GM21515 (cell line): ENCODE measurements around the gene POLG.

Source experiments
- ATAC-seq: cut with Tn5 transposase; IDR thresholded peaks from one replicate; pipeline ENCODE4 v1.9.1; 2021; ENCODE audit not compliant: unreplicated experiment

The POLG gene

GRCh38 chr15:89356634-89357298 lies 22.1 kb upstream of the POLG start:
- ATAC-seq, result no peak

DNA sequence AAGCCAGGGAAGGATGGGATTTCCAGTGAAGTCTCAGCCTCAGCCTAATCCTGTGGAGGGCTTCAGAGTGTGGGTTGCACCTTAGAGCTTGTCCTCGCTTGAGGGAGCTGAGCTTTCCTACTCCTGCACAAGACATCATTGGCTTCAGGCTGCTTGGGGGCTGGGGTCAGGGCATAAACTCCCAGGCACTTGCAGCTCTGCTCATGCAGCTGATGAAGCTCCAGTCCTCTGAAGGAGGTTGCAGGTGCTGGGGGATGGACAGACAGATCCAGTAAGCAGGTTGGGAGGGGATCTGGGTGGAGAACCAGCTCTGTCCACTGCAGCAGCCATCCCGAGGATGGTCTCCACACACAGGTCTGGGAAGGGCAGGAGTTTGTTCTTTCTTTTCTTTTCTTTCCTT lies 19.4 kb upstream of the POLG start:
- no peak for ATAC-seq

- no peak for ATAC-seq
These were observed 17.9 kb upstream of the POLG start for GRCh38 chr15:89352476-89352875.

DNA sequence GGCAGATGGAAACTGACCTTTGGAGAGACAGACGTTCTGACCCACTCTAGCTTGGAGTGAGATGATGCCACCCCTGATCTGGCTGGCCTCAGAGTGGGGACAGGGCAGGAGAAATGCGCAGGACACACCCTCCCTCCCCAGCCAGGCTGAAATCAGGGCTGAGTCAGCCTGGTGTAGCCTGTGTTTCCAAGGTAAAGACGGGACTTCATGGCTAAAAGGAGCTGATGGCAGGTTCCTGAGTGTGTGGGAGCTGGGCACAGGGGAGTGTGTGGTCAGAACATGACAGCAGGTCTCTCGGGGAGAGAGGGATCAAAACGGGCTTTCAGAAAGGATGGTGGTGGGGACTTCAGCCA lies 14.6 kb upstream of the POLG start:
- ATAC-seq, result no peak

DNA sequence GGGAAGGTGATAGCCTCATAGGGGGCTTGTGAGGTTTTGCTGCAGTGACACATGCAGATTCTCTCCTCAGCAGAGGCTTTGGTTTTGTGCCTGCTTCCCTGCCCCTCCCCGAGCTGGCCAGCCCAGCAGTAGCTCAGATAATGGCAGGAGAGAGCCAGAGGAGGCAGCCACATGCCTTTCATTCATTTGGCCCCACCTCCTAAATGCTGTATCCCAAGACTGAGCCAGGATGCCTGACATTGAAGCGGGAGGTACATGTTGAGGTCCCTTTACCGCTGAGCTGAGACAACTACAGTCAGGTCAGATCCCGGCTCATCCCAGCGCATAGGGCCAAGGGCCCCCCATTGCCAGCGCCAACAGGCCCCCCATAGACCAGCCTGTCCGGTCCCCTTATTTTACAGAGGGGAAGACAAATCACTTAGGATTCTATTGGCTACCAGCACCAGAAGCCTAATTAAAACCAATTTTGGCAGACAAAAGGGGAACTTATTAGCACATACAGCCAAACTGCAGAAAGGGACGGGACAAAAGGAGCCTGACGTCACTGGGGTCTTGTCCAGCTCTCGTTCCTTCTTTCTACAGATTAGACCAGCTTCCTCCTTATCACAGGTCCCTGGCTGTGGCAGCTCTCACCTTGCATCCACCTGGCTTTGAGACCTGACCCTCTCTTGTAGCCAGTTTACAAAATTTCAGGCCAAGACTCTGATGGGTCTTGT lies 12.1 kb upstream of the POLG start:
- no peak for ATAC-seq

GRCh38 chr15:89345248-89345647 lies 10.6 kb upstream of the POLG start:
- ATAC-seq, result no peak

GRCh38 chr15:89342840-89343239 lies 8.2 kb upstream of the POLG start:
- no peak for ATAC-seq

GRCh38 chr15:89341316-89342005 lies 6.8 kb upstream of the POLG start:
- no peak for ATAC-seq

GRCh38 chr15:89340573-89340972 lies 5.9 kb upstream of the POLG start:
- no peak for ATAC-seq

DNA sequence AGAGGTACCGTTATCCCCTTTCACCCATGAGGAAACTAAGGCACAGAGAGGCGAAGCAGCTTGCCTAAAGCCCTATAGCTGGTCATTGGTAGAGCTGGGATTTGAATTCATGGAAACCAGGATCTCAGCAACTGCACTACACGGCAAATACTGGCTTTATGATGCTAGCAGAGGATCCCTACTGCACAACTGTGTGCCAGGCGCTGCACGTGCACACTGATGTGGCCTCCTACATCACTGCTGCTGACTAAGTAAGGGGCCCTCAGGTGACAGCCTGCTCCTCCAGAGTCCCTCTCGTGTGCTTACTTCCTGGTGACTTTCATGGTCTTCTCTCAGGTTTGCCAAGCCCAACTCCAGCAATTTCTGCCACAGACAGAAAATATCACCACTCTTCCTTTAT lies 3.4 kb upstream of the POLG start:
- ATAC-seq, result no peak

DNA sequence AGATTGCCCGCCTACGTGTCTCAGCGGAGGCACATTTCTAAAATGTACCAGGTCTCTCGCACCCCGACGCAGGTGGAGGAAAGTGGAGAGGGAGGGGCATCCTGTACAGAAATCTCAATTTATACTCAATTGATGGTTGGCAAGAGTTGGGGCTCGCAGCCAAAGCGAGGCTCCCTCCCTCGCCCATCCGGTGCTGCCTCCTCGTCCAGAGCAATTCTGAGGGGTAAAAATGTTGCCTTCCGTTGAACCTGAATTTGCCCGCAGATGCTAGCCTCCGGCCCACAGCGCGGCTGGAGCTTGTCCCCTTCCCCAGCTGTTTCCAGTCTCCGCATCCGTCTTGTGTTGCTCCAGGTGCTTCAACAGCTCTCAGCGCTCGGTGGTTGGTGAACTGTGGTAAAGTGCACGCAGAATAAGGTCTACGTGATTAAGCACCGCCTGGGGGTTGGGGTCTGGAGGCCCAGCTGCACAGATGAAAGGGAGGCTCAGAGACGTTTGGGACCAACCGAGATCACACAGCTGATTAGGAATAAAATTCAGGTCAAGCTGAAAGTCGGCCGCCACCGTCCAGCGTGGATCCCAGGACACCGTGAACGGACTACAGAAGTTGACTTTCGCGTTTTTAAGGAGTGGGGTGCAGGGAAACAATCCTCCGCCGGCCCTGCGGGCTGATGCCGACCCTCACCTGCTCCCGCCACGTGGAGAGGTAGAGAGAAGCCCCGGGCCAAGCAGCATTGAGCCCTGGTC lies 846 bp upstream of the POLG start:
- no peak for ATAC-seq

DNA sequence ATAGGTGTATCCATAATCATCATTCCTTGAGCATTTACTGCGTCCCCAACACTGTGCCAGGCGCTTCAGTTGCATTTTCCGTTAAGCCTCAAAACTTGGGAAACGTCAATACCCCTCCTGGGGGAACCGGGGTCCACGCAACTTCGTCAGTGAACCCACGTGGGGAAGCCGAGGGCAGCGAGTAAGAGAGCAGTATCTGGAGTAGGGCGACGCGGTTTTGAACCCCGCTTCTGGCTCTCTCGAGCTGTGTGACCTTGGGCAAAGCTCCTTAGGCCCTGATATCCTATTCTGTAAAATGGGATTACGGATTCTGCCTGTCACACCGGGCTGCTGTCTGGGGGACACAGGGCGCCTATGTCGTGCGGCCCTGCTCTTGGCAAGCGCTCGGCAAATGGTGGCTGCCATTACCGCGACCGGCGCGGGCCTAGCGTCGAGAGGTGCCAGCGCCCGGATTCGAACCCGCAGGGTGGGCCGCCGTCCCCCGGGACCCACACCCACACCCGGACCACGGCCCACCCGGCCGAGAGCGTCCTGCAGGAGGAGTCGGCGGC lies 590 bp downstream of the POLG start:
- ATAC-seq, result peak; percentile 4

- ATAC-seq, result no peak
These were observed 1.4 kb downstream of the POLG start for GRCh38 chr15:89333011-89333860.

DNA sequence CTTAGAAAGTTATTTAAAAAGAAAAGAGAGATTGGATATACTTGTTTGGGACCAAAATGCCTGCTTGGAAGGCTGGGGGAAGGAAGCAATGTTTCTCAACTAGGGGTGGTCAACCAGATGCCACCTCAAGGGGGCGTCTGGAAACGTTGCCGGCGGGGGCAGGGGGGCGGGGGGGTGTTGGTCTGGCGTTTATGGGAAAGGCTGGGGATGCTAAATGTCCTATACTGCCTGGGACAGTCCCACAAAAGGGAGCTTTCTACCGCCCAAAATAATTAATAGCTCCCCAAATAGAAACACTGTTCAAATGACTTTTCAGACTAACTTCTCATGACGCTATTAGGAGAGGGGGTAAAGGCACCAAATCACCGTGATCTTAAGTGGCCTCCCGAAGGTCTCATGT lies 2.2 kb downstream of the POLG start:
- ATAC-seq, result no peak

GRCh38 chr15:89330881-89331595 lies 3.6 kb downstream of the POLG start:
- ATAC-seq, result no peak

- no peak for ATAC-seq
These were observed 4.5 kb downstream of the POLG start for GRCh38 chr15:89330119-89330518.

GRCh38 chr15:89329329-89330084 lies 5.1 kb downstream of the POLG start:
- ATAC-seq, result no peak

- ATAC-seq, result no peak
These were observed 6.0 kb downstream of the POLG start for GRCh38 chr15:89328398-89329254.
